Omental fat pad (tissue), 4 donors: ENCODE measurements around the gene CLCNKA. TPM values are rescaled to one million over a fixed set of nuclear protein-coding genes. Genes with fewer than 3 reads are reported as not detected.

Source experiments
- ATAC-seq: fragments of 150-250 bp; one replicate; pipeline ENCODE4 v1.9.1; 2016; ENCODE audit warnings: mild to moderate bottlenecking, moderate library complexity; ENCODE audit not compliant: low FRiP score
- DNase-seq: peaks from one replicate; pipeline ENCODE4 v3.0.0-alpha.2; 2019; ENCODE audit warnings: low spot score
- total RNA-seq, 4 donors: library from RNA; depleted of rRNA; stranded (reverse); fragments of >200 nt; gene quantifications; one replicate each; pipeline ENCODE4 v1.1.0, GENCODE V29; 2016
- TF ChIP-seq, protein P1 (sequence below), 3 donors: fragments of 450-650 bp; IDR thresholded peaks; one replicate each; pipeline ENCODE4 v1.5.1; 2016 to 2017; ENCODE audit warnings: antibody characterized with exemption in 3 of 3, mild to moderate bottlenecking in 3 of 3, moderate library complexity in 2 of 3

CLCNKA gene
- total RNA-seq, 4 donors from 2014 or later = 0.37 to 2.4 (median 1.0) TPM

DNA sequence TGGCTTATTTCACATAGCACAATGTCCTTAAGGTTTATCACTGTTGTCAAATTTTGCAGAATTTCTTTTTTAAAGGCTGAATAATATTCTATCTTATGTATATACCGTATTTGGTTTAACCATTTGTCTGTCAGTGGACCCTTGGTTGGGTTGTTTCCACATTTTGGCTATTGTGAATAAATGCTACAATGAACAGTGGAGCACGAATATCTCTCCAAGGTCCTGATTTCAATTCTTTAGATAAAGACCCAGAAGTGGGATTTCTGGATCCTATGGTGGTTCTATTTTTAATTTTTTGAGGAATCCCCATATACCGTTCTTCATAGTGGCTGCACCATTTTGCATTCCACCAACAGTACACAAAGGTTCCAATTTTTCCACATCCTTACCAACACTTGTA lies 40.2 kb upstream of the CLCNKA start:
- no peak for ATAC-seq
- DNase-seq = no peak
- TF ChIP-seq, protein P1, sequence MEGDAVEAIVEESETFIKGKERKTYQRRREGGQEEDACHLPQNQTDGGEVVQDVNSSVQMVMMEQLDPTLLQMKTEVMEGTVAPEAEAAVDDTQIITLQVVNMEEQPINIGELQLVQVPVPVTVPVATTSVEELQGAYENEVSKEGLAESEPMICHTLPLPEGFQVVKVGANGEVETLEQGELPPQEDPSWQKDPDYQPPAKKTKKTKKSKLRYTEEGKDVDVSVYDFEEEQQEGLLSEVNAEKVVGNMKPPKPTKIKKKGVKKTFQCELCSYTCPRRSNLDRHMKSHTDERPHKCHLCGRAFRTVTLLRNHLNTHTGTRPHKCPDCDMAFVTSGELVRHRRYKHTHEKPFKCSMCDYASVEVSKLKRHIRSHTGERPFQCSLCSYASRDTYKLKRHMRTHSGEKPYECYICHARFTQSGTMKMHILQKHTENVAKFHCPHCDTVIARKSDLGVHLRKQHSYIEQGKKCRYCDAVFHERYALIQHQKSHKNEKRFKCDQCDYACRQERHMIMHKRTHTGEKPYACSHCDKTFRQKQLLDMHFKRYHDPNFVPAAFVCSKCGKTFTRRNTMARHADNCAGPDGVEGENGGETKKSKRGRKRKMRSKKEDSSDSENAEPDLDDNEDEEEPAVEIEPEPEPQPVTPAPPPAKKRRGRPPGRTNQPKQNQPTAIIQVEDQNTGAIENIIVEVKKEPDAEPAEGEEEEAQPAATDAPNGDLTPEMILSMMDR (IDR thresholded peaks at IDR 0.05) = no peak

DNA sequence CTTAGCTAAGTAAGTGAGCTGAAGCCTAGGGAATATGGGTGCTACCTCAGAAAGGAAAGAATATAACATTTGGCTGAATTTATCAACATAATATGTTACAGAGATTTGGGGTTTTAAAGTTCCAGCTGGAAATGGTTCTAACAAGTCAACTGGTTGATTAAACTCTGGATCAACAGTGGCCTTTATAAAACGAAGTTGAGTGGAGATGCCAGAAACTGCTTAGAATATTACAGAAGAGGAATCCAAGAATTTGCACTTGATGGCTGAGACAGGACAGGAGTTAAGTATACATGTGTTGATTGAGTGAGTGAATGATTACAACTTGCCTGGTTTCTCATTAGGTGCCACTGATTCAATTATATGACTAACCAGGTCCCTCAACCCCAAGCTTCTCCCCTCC lies 38.6 kb upstream of the CLCNKA start:
- no peak for DNase-seq
- TF ChIP-seq, protein P1 (IDR thresholded peaks at IDR 0.05) = no peak
- ATAC-seq = no peak

DNA sequence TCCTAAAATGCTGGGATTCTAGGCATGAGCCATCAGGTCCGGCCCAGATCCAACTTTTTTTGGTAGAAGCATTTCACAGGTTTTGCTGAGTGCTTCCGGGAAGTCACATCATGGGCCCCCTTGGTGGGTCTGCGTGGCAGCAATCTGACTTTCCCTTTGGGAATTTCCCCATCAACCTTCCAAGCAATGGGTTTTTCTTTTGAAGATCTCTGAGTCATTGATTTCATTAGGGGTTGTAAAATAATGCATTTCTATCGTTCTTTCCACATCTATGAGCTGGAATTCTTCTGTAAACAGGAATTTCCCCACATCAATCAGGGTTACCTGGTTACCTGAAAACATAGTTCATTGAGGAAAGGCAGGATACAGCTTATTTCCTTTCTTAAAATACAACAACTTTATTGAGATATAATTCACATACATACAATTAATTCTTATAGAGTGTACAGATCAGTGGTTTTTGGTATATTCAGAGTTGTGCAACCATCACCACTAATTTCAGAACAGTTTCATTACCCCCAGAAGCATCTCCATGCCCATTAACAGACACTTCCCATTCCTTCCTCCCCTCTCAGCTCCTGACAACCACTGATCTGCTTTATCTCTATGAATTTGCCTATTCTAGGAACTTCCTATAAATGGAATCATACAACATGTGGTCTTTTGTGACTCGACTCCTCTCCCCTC lies 36.1 kb upstream of the CLCNKA start:
- TF ChIP-seq, protein P1 (IDR thresholded peaks at IDR 0.05) = no peak
- DNase-seq (no peak), ATAC-seq (peak; percentile 67)

DNA sequence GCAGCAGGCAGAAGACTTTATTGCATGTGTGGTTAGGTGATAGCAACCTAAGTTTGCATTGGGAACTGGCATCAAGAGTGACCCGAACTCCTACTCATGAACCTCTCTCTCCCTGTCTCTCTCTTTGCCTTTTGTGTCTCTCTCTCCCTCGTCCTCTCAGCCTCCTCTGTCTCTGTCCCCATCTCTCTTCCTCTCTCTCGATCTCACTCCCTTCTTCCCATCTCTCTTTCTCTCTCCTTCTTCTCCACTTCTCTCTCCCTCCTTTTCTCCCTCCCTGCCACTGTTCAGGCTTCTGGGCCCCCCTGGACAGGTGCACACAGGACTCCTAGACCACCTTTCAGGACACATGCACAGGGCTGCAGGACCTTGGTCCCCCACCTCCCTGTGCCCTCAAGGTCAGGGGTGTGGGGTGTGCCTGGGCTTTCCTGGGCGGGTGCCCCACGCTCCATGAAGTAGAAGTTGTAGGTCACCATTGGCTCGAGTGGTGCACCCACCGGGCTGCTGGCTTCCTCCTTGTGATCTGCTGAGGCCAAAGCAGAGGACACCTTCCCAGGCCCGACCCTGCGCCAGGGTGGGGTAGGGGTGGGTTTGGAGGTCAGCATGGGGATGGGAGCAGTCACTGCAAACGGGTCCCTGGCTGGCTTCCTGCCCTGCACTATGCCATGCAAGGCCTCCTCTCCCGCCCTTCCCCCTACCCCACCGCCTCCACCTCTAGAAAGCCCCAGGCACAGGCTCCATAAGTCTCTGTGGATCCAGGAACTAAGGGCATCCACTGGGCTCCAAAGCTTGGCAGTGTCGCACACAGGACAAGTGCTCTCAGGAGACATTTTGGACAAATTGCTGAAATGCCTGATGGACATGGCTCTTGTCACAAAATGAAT lies 32.7 kb upstream of the CLCNKA start:
- TF ChIP-seq, protein P1 (IDR thresholded peaks at IDR 0.05) = no peak
- DNase-seq (no peak), ATAC-seq (no peak)

DNA sequence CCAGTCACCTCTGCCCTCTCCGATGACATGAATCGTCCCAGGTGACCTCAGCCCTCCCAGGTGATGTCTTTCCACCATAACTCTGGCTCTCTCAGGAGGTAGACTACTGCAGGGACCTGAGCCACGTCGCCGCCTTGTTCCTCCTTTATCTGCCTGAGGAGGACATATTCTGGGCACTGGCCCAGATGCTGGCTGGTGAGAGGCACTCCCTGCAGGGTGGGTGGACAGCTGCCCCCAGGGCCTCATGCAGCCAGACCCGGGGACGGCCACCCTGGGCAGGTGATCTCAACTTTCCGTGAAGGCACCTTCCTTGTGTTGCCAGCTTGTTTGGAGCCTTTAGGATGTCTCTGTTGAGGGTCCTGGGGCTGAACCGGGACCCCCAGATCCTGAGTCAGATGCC lies 32.1 kb upstream of the CLCNKA start:
- ATAC-seq (no peak), DNase-seq (no peak)
- TF ChIP-seq, protein P1 (IDR thresholded peaks at IDR 0.05) = no peak

DNA sequence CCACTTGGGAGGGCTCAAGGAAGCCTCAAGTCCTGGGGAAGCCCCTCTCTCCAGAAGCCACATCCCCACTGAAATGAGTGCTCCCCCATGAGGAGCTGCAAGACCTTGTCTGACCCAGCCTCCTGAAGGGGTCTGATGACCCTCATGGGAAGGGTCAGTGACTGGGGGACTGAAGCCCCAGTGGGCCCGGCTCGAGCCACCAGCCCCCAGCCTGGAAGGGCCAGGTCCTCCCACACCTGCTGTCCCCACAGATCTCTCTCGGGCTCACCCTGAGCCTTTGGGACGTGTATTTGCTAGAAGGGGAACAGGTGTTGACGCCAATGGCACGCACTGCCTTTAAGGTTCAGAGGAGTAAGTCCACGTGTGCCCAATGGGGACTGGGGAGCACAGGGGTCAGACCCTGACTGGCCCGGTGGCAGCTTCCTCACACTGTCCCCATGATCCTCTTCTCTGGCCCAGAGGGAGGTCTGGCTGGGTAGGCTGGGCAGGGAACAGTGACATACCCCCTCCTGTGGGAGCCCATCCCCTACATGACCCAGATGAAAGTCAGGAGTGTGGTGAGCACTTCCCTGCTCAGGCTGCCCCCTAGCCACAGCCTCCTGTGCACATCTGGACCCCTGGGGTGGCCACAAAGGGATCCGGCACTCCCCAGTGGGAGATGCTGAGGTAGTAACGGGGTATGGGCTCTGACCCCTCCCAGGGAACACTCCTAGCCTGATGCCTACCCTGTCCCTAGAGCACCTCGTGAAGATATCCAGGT lies 30.2 kb upstream of the CLCNKA start:
- DNase-seq = no peak
- TF ChIP-seq, protein P1 (IDR thresholded peaks at IDR 0.05) = no peak
- ATAC-seq = no peak
